Nephron progenitor cell (in vitro differentiated cells): Measurements from ENCODE around the gene TBRG1.

Source experiments
- DNase-seq: peaks from one replicate; pipeline ENCODE4 v3.0.0; 2021
- H3K27ac Mint-ChIP-seq: 2 replicates; pipeline ENCODE4 v1.8.0; 2021; ENCODE audit warnings: mild to moderate bottlenecking, moderate library complexity, mixed read lengths
- H3K27me3 Mint-ChIP-seq: 2 replicates; pipeline ENCODE4 v1.8.0; 2021; ENCODE audit warnings: mild to moderate bottlenecking, low read depth, mixed read lengths; ENCODE audit not compliant: poor library complexity
- H3K36me3 Mint-ChIP-seq: 2 replicates; pipeline ENCODE4 v1.8.0; 2021; ENCODE audit warnings: low read depth, mixed read lengths
- H3K4me1 Mint-ChIP-seq: 2 replicates; pipeline ENCODE4 v1.8.0; 2021; ENCODE audit warnings: mixed read lengths
- H3K4me3 Mint-ChIP-seq: 2 replicates; pipeline ENCODE4 v1.8.0; 2021; ENCODE audit warnings: mild to moderate bottlenecking, moderate library complexity, mixed read lengths
- H3K9me3 Mint-ChIP-seq: 2 replicates; pipeline ENCODE4 v1.8.0; 2021; ENCODE audit warnings: mild to moderate bottlenecking, moderate library complexity, mixed read lengths
- CTCF ChIP-seq: fragments of 200-600 bp; sonication (generic); IDR thresholded peaks from 2 replicates; pipeline ENCODE4 v1.5.0; 2021; ENCODE audit warnings: antibody characterized with exemption

TBRG1 gene

GRCh38 chr11:124623861-124624525, 1.3 kb downstream of the TBRG1 start:
- Mint-ChIP-seq H3K36me3 (peaks cover 26% of the 10 kb centered on the region), H3K27me3 (peaks cover 21% of the 10 kb centered on the region), H3K27ac (no peak overlapping the region)

GRCh38 chr11:124625504-124626168, 3.0 kb downstream of the TBRG1 start:
- Mint-ChIP-seq H3K36me3 (peaks cover 33% of the 10 kb centered on the region), H3K4me1 (peaks cover 31% of the 10 kb centered on the region), H3K4me3 (no peak overlapping the region), H3K27me3 (peaks cover 5% of the 10 kb centered on the region), H3K27ac (no peak overlapping the region), H3K9me3 (no peaks in the 10 kb centered on the region)
- TF ChIP-seq CTCF: no peak
- no peak for DNase-seq

More at GRCh38 chr11:124623861-124624525, 1.3 kb downstream of the TBRG1 start:
- DNase-seq: no peak
- peak overlapping the region; percentile 97 for H3K4me3 Mint-ChIP-seq
- H3K4me1 Mint-ChIP-seq: peaks cover 31% of the 10 kb centered on the region
- no peaks in the 10 kb centered on the region for H3K9me3 Mint-ChIP-seq
- TF ChIP-seq CTCF: no peak

- H3K27ac Mint-ChIP-seq: no peak overlapping the region
- H3K4me3 Mint-ChIP-seq: no peak overlapping the region
- no peaks in the 10 kb centered on the region for H3K27me3 Mint-ChIP-seq
- peaks cover 51% of the 10 kb centered on the region for H3K36me3 Mint-ChIP-seq
- H3K4me1 Mint-ChIP-seq: peaks cover 22% of the 10 kb centered on the region
- TF ChIP-seq CTCF: no peak
- DNase-seq: no peak
- H3K9me3 Mint-ChIP-seq: no peaks in the 10 kb centered on the region
Measured at GRCh38 chr11:124627546-124627945, 4.9 kb downstream of the TBRG1 start.

- TF ChIP-seq CTCF: no peak
- no peak overlapping the region for H3K4me3 Mint-ChIP-seq
Measured at GRCh38 chr11:124629961-124630360, 7.3 kb downstream of the TBRG1 start.

GRCh38 chr11:124633355-124633754, 10.7 kb downstream of the TBRG1 start:
- Mint-ChIP-seq H3K36me3 (peaks cover 67% of the 10 kb centered on the region), H3K4me3 (no peak overlapping the region), H3K27me3 (no peaks in the 10 kb centered on the region), H3K27ac (no peak overlapping the region), H3K4me1 (no peaks in the 10 kb centered on the region), H3K9me3 (no peaks in the 10 kb centered on the region)
- no peak for TF ChIP-seq CTCF
- DNase-seq: no peak

More at GRCh38 chr11:124629961-124630360, 7.3 kb downstream of the TBRG1 start:
- Mint-ChIP-seq H3K9me3 (no peaks in the 10 kb centered on the region), H3K27me3 (no peaks in the 10 kb centered on the region), H3K27ac (peak overlapping the region; percentile 12), H3K36me3 (peaks cover 68% of the 10 kb centered on the region), H3K4me1 (peaks cover 2% of the 10 kb centered on the region)
- DNase-seq: no peak

- H3K4me1 Mint-ChIP-seq: no peaks in the 10 kb centered on the region
- DNase-seq: no peak
- TF ChIP-seq CTCF: no peak
- no peaks in the 10 kb centered on the region for H3K9me3 Mint-ChIP-seq
- no peak overlapping the region for H3K27ac Mint-ChIP-seq
- no peaks in the 10 kb centered on the region for H3K27me3 Mint-ChIP-seq
- H3K36me3 Mint-ChIP-seq: peaks cover 54% of the 10 kb centered on the region
- no peak overlapping the region for H3K4me3 Mint-ChIP-seq
Measured at GRCh38 chr11:124635932-124636331, 13.3 kb downstream of the TBRG1 start.
